Activated naive CD8-positive, alpha-beta T cell treated with anti-CD3 and anti-CD28 coated beads, Interleukin-2, amount 10 ng/mL, durations not matched to agents 7 days and 5 days (primary cell): Measurements from ENCODE around the gene UVRAG. TPM values are rescaled to one million over a fixed set of nuclear protein-coding genes. Genes with fewer than 3 reads are reported as not detected.
"Not testable (repeated sequence)": the region's sequence is repeated elsewhere in the genome, so short reads cannot be mapped to it uniquely, and the experiment has no call there.

Experiments used
- ATAC-seq: fragments of 150-1000 bp; cut with Tn5 transposase; one replicate; pipeline ENCODE4 v1.10.0; 2021; ENCODE audit warnings: low read depth, moderate library complexity
- POLR2A ChIA-PET: fragments of 350-600 bp; sonication (Branson Sonifier 250); formaldehyde crosslinking; loops from one replicate; lab custom pipeline; 2021; ENCODE audit warnings: antibody characterized with exemption; lab: Charles Lee
- DNase-seq: peaks from one replicate; pipeline ENCODE4 v3.0.0; 2021
- H3K27ac Mint-ChIP-seq: one replicate; pipeline ENCODE4 v1.8.0; 2022; ENCODE audit warnings: mild to moderate bottlenecking, mixed read lengths
- H3K27me3 Mint-ChIP-seq: one replicate; pipeline ENCODE4 v1.8.0; 2022; ENCODE audit warnings: mild to moderate bottlenecking, moderate library complexity, mixed read lengths
- H3K36me3 Mint-ChIP-seq: one replicate; pipeline ENCODE4 v1.8.0; 2021; ENCODE audit warnings: mild to moderate bottlenecking, mixed read lengths
- H3K4me1 Mint-ChIP-seq: one replicate; pipeline ENCODE4 v1.8.0; 2021; ENCODE audit warnings: mixed read lengths
- H3K4me3 Mint-ChIP-seq: one replicate; pipeline ENCODE4 v1.8.0; 2022; ENCODE audit warnings: mild to moderate bottlenecking, moderate library complexity, mixed read lengths
- H3K9me3 Mint-ChIP-seq: one replicate; pipeline ENCODE4 v1.8.0; 2021; ENCODE audit warnings: mixed read lengths
- total RNA-seq, 2 experiments: library from RNA; stranded (reverse); gene quantifications; one replicate each; pipeline ENCODE4 v1.2.3, GENCODE V29; 2021

The UVRAG gene
- total RNA-seq, 2 experiments from 2014 or later = 22.3 to 22.6 TPM

- POLR2A ChIA-PET = no interaction called here
- no peaks in the 10 kb centered on the region for H3K4me1 Mint-ChIP-seq
- no peak for DNase-seq
- H3K4me3 Mint-ChIP-seq = no peak overlapping the region
- no peak overlapping the region for H3K27ac Mint-ChIP-seq
- peaks cover 6% of the 10 kb centered on the region for H3K9me3 Mint-ChIP-seq
- no peak for ATAC-seq
- no peaks in the 10 kb centered on the region for H3K27me3 Mint-ChIP-seq
- peaks cover 27% of the 10 kb centered on the region for H3K36me3 Mint-ChIP-seq
Measured at GRCh38 chr11:76073724-76074123, 258.7 kb downstream of the UVRAG start.

- DNase-seq (no peak), ATAC-seq (no peak)
- H3K4me3 Mint-ChIP-seq = no peak overlapping the region
- POLR2A ChIA-PET = no interaction called here
- no peaks in the 10 kb centered on the region for H3K4me1 Mint-ChIP-seq
- H3K36me3 Mint-ChIP-seq = peaks cover 28% of the 10 kb centered on the region
- no peak overlapping the region for H3K27ac Mint-ChIP-seq
- H3K9me3 Mint-ChIP-seq = peaks cover 6% of the 10 kb centered on the region
- H3K27me3 Mint-ChIP-seq = no peaks in the 10 kb centered on the region
Measured at GRCh38 chr11:76074148-76075095, 259.4 kb downstream of the UVRAG start.

- POLR2A ChIA-PET = no interaction called here
- Mint-ChIP-seq H3K27ac (no peak overlapping the region), H3K36me3 (peaks cover 26% of the 10 kb centered on the region), H3K27me3 (no peaks in the 10 kb centered on the region), H3K4me3 (no peak overlapping the region), H3K4me1 (no peaks in the 10 kb centered on the region), H3K9me3 (peaks cover 6% of the 10 kb centered on the region)
- DNase-seq (no peak), ATAC-seq (no peak)
Measured at GRCh38 chr11:76075716-76076115, 260.7 kb downstream of the UVRAG start.

GRCh38 chr11:76076253-76076652 lies 261.2 kb downstream of the UVRAG start:
- DNase-seq, ATAC-seq, H3K27me3 Mint-ChIP-seq, H3K4me1 Mint-ChIP-seq, H3K27ac Mint-ChIP-seq, H3K4me3 Mint-ChIP-seq, H3K9me3 Mint-ChIP-seq, POLR2A ChIA-PET: not testable (repeated sequence)
- H3K36me3 Mint-ChIP-seq = peaks cover 26% of the 10 kb centered on the region

GRCh38 chr11:76076749-76077148 lies 261.7 kb downstream of the UVRAG start:
- no peak for ATAC-seq
- H3K4me1 Mint-ChIP-seq = no peaks in the 10 kb centered on the region
- POLR2A ChIA-PET = interaction anchor here (0.6 kb wide), 1 partner anchor 57 kb away, joined by 3 read pairs; no protein-coding TSS in a partner anchor

GRCh38 chr11:76077575-76078150 lies 262.7 kb downstream of the UVRAG start:
- no peak for DNase-seq
- POLR2A ChIA-PET = interaction anchor here (0.6 kb wide), 1 partner anchor 57 kb away, joined by 3 read pairs; no protein-coding TSS in a partner anchor
- H3K4me3 Mint-ChIP-seq = no peak overlapping the region
- no peaks in the 10 kb centered on the region for H3K4me1 Mint-ChIP-seq
- H3K27me3 Mint-ChIP-seq = no peaks in the 10 kb centered on the region
- no peak for ATAC-seq
- no peak overlapping the region for H3K27ac Mint-ChIP-seq
- H3K9me3 Mint-ChIP-seq = peaks cover 6% of the 10 kb centered on the region
- H3K36me3 Mint-ChIP-seq = peaks cover 22% of the 10 kb centered on the region

More at GRCh38 chr11:76076749-76077148, 261.7 kb downstream of the UVRAG start:
- Mint-ChIP-seq H3K36me3 (peaks cover 23% of the 10 kb centered on the region), H3K27ac (no peak overlapping the region), H3K9me3 (peaks cover 6% of the 10 kb centered on the region), H3K27me3 (no peaks in the 10 kb centered on the region), H3K4me3 (no peak overlapping the region)
- DNase-seq = no peak

- H3K27me3 Mint-ChIP-seq, DNase-seq, H3K9me3 Mint-ChIP-seq, ATAC-seq, H3K27ac Mint-ChIP-seq, H3K4me1 Mint-ChIP-seq, POLR2A ChIA-PET, H3K4me3 Mint-ChIP-seq: not testable (repeated sequence)
- H3K36me3 Mint-ChIP-seq = peaks cover 11% of the 10 kb centered on the region
Measured at GRCh38 chr11:76081084-76081483, 266.1 kb downstream of the UVRAG start.

GRCh38 chr11:76083563-76084451 lies 268.8 kb downstream of the UVRAG start:
- Mint-ChIP-seq H3K4me1 (no peaks in the 10 kb centered on the region), H3K27me3 (no peaks in the 10 kb centered on the region), H3K27ac (no peak overlapping the region), H3K4me3 (no peak overlapping the region), H3K36me3 (peaks cover 2% of the 10 kb centered on the region), H3K9me3 (no peaks in the 10 kb centered on the region)
- POLR2A ChIA-PET = no interaction called here
- DNase-seq = no peak
- ATAC-seq = no peak

GRCh38 chr11:76085270-76085669 lies 270.3 kb downstream of the UVRAG start:
- Mint-ChIP-seq H3K4me3 (no peak overlapping the region), H3K27me3 (no peaks in the 10 kb centered on the region), H3K4me1 (no peaks in the 10 kb centered on the region), H3K9me3 (no peaks in the 10 kb centered on the region), H3K27ac (no peak overlapping the region), H3K36me3 (peaks cover 2% of the 10 kb centered on the region)
- no peak for DNase-seq
- POLR2A ChIA-PET = interaction anchor here (0.6 kb wide), 1 partner anchor 18 kb away, joined by 4 read pairs; no protein-coding TSS in a partner anchor
- ATAC-seq = no peak

GRCh38 chr11:76086743-76087635 lies 272.0 kb downstream of the UVRAG start:
- H3K27me3 Mint-ChIP-seq = no peaks in the 10 kb centered on the region
- no peaks in the 10 kb centered on the region for H3K4me1 Mint-ChIP-seq
- ATAC-seq (no peak), DNase-seq (no peak)
- H3K36me3 Mint-ChIP-seq = peaks cover 9% of the 10 kb centered on the region
- no peak overlapping the region for H3K4me3 Mint-ChIP-seq
- peaks cover 2% of the 10 kb centered on the region for H3K9me3 Mint-ChIP-seq
- POLR2A ChIA-PET = no interaction called here
- H3K27ac Mint-ChIP-seq = no peak overlapping the region

- Mint-ChIP-seq H3K4me1 (no peaks in the 10 kb centered on the region), H3K36me3 (peaks cover 10% of the 10 kb centered on the region), H3K9me3 (peaks cover 2% of the 10 kb centered on the region), H3K27ac (no peak overlapping the region), H3K4me3 (no peak overlapping the region), H3K27me3 (no peaks in the 10 kb centered on the region)
- DNase-seq = no peak
- ATAC-seq = no peak
- POLR2A ChIA-PET = no interaction called here
Measured at GRCh38 chr11:76087749-76088148, 272.7 kb downstream of the UVRAG start.

- H3K36me3 Mint-ChIP-seq = peaks cover 14% of the 10 kb centered on the region
- POLR2A ChIA-PET = no interaction called here
- DNase-seq = no peak
- no peaks in the 10 kb centered on the region for H3K4me1 Mint-ChIP-seq
- H3K9me3 Mint-ChIP-seq = peaks cover 2% of the 10 kb centered on the region
- H3K27me3 Mint-ChIP-seq = no peaks in the 10 kb centered on the region
- no peak for ATAC-seq
- H3K4me3 Mint-ChIP-seq = no peak overlapping the region
- no peak overlapping the region for H3K27ac Mint-ChIP-seq
Measured at GRCh38 chr11:76088511-76088910, 273.5 kb downstream of the UVRAG start.
